HUES6 (cell line): ENCODE measurements around the gene RFC2.
"Not testable (repeated sequence)": the region's sequence is repeated elsewhere in the genome, so short reads cannot be mapped to it uniquely, and the experiment has no call there.

Experiments
- H3K27ac ChIP-seq: 2 replicates; pipeline ENCODE4 v1.7.0; 2013; ENCODE audit warnings: low read depth, mild to moderate bottlenecking, low read length, inconsistent platforms
- H3K27me3 ChIP-seq: 2 replicates; pipeline ENCODE4 v1.6.1; 2013; ENCODE audit warnings: low read length; ENCODE audit not compliant: control insufficient read depth, insufficient read depth
- H3K36me3 ChIP-seq: 2 replicates; pipeline ENCODE4 v1.6.1; 2013; ENCODE audit warnings: low read length; ENCODE audit not compliant: control insufficient read depth, insufficient read depth
- H3K4me1 ChIP-seq: 2 replicates; pipeline ENCODE4 v1.6.1; 2013; ENCODE audit warnings: low read length; ENCODE audit not compliant: control insufficient read depth, insufficient read depth
- H3K4me3 ChIP-seq: 2 replicates; pipeline ENCODE4 v1.5.1; 2013; ENCODE audit warnings: low read depth, low read length
- H3K9ac ChIP-seq: one replicate; pipeline ENCODE4 v1.6.1; 2013; ENCODE audit warnings: mild to moderate bottlenecking, low read length
- H3K9me3 ChIP-seq: 2 replicates; pipeline ENCODE4 v1.6.1; 2013; ENCODE audit warnings: low read depth, low read length; ENCODE audit not compliant: control insufficient read depth, insufficient read depth

Gene RFC2

DNA sequence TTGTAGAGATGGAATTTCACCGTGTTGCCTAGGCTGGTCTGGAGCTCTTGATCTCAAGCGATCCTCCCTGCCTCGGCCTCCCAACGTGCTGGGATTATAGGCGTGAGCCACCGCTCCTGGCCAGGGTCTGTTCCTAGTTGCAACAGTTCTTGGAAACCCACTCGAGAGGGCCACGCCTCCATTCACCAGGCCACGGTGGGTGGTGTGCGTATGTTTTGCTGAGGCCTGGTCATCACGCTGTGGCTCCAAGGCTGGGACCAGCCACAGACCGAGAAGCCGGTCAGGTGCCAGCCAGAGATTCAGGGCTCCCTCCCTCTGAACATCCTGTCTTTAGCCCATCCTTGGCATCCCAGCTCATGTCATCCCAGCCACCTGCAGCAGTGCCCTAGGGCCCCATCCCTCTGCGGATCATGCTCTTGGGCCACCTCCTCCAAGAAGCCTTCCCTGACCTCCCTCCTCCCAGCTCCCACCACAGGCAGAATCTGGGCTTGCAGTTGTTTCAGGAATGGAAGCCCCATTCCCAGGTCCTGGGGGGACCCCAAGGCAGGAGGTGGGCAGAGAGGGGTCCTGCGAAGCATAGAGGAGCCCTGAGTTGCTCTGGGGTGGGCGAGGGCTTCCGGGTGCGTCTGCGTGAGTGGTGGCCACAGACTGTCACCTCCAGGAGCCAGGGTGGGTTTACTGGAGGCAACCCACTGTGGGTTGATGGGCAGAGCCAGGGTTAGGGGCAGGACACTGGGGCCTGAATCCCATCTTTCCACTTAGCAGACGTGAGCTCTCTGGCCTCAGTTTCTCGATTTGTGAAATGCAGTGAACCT, 39.2 kb downstream of the RFC2 start:
- no peak overlapping the region for H3K27ac ChIP-seq
- no peak overlapping the region for H3K4me3 ChIP-seq
- H3K36me3 ChIP-seq = no peaks in the 10 kb centered on the region
- H3K4me1 ChIP-seq = no peaks in the 10 kb centered on the region
- no peaks in the 10 kb centered on the region for H3K9me3 ChIP-seq
- no peaks in the 10 kb centered on the region for H3K27me3 ChIP-seq
- no peak overlapping the region for H3K9ac ChIP-seq

DNA sequence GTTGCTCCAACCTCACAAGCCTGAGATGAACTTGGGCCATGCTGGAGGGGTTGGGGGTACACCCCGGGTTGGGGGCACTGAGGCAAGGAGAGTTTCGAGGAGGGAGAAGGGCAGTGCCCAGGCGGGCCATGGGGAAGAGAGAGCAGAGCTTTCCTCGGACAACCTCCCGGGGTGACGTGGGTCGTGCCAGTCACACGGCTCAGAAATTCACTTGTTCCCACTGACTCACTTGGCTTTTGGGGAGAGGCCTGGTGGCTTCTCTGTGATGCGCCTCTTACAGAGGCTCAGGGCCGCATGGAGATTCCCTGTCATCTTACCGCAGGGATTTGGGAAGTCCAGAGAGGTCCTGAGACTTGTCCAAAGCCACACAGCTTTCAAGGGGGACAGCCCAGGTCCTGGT, 41.5 kb downstream of the RFC2 start:
- Histone ChIP-seq H3K9ac (no peak overlapping the region), H3K27me3 (no peaks in the 10 kb centered on the region), H3K4me1 (no peaks in the 10 kb centered on the region), H3K36me3 (no peaks in the 10 kb centered on the region), H3K4me3 (no peak overlapping the region), H3K27ac (no peak overlapping the region), H3K9me3 (no peaks in the 10 kb centered on the region)

DNA sequence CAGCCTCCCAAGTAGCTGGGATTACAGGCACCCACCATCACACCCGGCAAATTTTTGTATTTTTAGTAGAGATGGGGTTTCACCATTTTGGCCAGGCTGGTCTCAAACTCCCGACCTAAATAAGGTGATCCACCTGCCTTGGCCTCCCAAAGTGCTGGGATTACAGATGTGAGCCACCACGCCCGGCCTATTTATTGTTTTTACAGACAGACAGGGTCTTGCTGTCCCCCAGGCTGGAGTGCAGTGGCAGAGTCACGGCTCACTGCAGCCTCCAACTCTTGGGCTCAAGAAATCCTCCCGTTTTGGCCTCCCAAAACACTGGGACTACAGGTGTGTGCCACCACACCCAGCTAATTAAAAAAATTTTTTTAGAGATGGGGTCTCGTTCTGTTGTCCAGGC, 46.0 kb downstream of the RFC2 start:
- H3K4me1 ChIP-seq, H3K27me3 ChIP-seq: not testable (repeated sequence)

DNA sequence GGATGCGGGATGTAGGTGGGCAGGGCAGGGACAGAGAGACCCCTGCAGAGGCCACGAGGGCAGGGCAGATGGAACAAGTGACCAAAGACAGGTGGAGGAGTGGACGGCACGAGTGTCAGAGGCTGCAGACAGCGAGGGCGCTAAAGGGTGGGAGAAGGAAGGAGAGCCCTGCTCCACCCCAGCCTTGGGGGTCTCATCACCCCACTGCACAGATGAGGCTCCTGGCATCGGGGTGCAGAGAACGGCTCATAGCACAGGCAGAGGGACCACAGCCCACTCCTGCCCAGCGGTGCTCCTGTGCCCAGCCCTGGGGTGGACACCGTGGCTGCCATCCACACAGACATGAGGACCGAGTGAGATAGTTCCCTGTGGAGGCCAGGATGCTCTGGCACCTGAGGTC, 46.6 kb downstream of the RFC2 start:
- no peaks in the 10 kb centered on the region for H3K4me1 ChIP-seq

More for the DNA sequence above, 46.0 kb downstream of the RFC2 start:
- not testable (repeated sequence) for H3K36me3 ChIP-seq, H3K9me3 ChIP-seq, H3K9ac ChIP-seq, H3K27ac ChIP-seq, H3K4me3 ChIP-seq

GRCh38 chr7:74206589-74207120, 47.5 kb downstream of the RFC2 start:
- Histone ChIP-seq H3K27me3 (no peaks in the 10 kb centered on the region), H3K4me1 (no peaks in the 10 kb centered on the region), H3K4me3 (no peak overlapping the region), H3K36me3 (no peaks in the 10 kb centered on the region), H3K9me3 (no peaks in the 10 kb centered on the region), H3K27ac (no peak overlapping the region), H3K9ac (no peak overlapping the region)

More for the DNA sequence above, 46.6 kb downstream of the RFC2 start:
- Histone ChIP-seq H3K4me3 (no peak overlapping the region), H3K27ac (no peak overlapping the region), H3K9me3 (no peaks in the 10 kb centered on the region), H3K36me3 (no peaks in the 10 kb centered on the region), H3K9ac (no peak overlapping the region), H3K27me3 (no peaks in the 10 kb centered on the region)

DNA sequence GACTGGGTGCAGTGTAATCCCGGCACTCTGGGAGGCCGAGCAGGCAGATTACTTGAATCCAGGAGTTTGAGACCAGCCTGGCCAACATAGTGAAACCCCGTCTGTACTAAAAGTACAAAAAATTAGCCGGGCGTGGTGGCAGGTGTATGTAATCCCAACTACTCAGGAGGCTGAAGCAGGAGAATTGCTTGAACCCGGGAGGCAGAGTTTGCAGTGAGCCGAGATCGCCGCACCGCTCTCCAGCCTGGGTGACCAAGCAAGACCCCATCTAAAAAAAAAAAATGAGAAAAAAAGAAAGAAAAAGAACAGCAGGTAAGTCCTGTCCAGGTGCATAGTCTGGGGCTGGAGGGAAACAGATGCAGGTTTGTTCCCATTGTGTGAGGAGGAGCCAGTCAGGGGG, 48.1 kb downstream of the RFC2 start:
- H3K4me1 ChIP-seq, H3K27ac ChIP-seq, H3K4me3 ChIP-seq, H3K27me3 ChIP-seq, H3K36me3 ChIP-seq, H3K9me3 ChIP-seq, H3K9ac ChIP-seq: not testable (repeated sequence)

DNA sequence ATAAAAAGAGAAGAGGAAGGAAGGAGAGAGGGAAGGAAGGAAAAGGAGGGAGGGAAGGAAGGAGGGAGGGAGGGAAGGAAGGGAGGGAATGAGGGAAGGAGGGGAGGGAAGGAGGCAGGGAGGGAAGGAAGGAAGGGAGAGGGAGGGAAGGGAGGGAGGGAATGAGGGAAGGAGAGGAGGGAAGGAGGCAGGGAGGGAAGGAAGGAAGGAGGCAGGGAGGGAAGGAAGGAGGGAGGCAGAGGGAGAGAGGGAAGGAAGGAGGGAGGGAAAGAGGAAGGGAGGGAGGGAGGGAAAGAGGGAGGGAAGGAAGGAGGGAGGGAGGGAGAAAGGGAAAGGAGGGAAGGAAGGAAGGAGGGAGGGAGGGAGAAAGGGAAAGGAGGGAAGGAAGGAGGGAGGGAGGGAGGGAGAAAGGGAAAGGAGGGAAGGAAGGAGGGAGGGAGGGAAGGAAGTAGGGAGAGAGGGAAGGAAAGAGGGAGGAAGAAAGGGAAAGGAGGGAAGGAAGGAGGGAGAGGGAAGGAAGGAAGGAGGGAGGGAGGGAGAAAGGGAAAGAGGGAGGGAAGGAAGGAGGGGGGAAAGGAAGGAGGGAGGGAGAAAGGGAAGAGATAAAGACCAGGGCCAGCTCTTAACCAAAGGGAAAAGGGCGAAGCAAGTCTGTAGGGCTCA, 50.1 kb downstream of the RFC2 start:
- H3K9me3 ChIP-seq = no peaks in the 10 kb centered on the region
- no peaks in the 10 kb centered on the region for H3K27me3 ChIP-seq
- no peak overlapping the region for H3K27ac ChIP-seq
- H3K4me3 ChIP-seq = no peak overlapping the region
- H3K4me1 ChIP-seq = peaks cover 3% of the 10 kb centered on the region; the same call in 1 of the 2 replicates
- no peaks in the 10 kb centered on the region for H3K36me3 ChIP-seq
- H3K9ac ChIP-seq = no peak overlapping the region

DNA sequence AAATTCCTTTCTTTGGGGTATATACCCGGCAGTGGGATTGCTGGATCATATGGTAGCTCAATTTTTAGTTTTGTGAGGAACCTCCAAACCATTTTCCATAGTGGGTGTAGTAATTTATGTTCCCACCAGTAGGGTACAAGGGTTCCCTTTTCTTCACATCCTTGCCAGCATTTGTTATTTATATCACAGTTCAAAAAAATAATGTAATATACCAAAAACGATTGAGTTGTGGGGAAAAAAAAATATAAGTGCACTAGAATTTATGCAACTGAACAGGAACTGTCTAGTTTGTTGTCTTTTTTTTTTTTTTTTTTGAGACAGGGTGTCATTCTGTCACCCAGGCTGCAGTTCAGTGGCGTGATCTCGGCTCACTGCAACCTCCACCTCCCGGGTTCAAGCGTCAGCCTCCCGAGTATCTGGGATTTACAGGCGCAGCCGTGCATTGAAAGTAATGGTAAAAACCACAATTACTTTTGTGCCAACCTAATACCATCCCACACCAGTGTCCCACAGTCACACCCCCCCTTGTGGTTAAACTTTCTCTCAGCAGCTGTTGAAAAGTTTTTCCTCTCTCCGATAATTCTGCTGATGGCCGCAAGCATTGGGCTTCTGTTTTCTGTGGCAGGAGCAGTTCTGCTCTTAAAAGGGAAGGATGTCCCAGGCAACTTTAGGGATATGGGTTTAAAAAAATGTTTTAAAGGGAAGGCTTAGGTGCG, 51.2 kb downstream of the RFC2 start:
- no peak overlapping the region for H3K27ac ChIP-seq
- peaks cover 3% of the 10 kb centered on the region; the same call in 1 of the 2 replicates for H3K4me1 ChIP-seq
- peaks cover 4% of the 10 kb centered on the region; the same call in 1 of the 2 replicates for H3K36me3 ChIP-seq
- no peak overlapping the region for H3K4me3 ChIP-seq
- no peak overlapping the region for H3K9ac ChIP-seq
- no peaks in the 10 kb centered on the region for H3K27me3 ChIP-seq
- H3K9me3 ChIP-seq = no peaks in the 10 kb centered on the region

- no peaks in the 10 kb centered on the region for H3K9me3 ChIP-seq
- no peak overlapping the region for H3K4me3 ChIP-seq
- H3K9ac ChIP-seq = no peak overlapping the region
- peaks cover 26% of the 10 kb centered on the region for H3K36me3 ChIP-seq
- H3K27me3 ChIP-seq = no peaks in the 10 kb centered on the region
- H3K4me1 ChIP-seq = peaks cover 3% of the 10 kb centered on the region; the same call in 1 of the 2 replicates
- H3K27ac ChIP-seq = peak overlapping the region; percentile 14; the same call in 1 of the 2 replicates
Observed at GRCh38 chr7:74199551-74200355, 54.4 kb downstream of the RFC2 start.

DNA sequence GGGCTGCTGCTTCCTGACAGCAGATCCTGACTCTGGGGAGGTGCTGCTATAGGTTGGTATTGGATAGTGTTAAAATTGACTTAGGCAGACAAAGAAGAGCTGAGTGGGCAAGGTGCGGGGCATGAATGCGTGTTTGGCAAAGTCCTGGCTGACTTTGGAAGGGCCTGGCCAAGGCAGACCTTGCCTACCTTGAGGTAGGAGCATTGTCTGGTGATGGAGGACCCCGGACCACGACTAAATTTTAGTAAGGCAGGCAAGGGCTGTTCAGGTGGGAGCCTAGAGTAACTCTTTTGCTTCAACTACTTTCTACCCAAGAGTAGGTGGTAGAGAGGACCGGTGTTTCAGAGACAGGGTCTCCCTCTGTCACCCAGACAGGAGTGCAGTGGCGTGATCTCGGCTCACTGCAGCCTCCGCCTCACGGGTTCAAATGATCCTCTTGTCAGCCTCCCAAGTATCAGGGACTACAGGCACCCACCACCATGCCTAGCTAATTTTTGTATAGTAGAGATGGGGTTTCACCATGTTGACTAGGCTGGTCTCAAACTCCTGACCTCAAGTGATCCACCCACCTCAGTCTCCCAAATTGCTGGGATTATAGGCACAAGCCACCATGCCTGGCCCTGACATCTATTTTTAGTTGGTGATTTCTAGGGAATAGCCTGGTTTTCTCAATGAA, 56.6 kb downstream of the RFC2 start:
- Histone ChIP-seq H3K4me1 (peaks cover 3% of the 10 kb centered on the region; the same call in 1 of the 2 replicates), H3K27ac (no peak overlapping the region), H3K27me3 (no peaks in the 10 kb centered on the region), H3K9me3 (no peaks in the 10 kb centered on the region), H3K4me3 (no peak overlapping the region), H3K9ac (no peak overlapping the region), H3K36me3 (peaks cover 47% of the 10 kb centered on the region)
